ENCODE data around the gene PLEK2.

The PLEK2 gene

GRCh38 chr14:67396381-67396970 is 15.5 kb downstream of the PLEK2 start:
- DNase-seq, result no peak

DNA sequence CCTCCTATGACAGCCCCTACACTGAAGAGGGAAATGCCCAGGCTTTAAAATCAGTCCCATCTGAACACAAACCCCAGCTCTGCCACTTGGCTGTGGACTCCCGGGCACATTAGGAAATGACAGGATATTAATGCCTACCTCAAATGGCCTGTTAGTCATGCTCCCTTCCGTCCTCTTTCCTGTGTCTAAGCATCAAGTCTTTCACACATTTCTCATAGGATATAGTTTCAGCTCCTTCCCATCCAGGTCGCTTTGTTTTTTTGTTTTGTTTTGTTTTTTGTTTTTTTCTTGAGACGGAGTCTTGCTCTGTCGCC is 16.1 kb downstream of the PLEK2 start:
- no peak for DNase-seq

DNA sequence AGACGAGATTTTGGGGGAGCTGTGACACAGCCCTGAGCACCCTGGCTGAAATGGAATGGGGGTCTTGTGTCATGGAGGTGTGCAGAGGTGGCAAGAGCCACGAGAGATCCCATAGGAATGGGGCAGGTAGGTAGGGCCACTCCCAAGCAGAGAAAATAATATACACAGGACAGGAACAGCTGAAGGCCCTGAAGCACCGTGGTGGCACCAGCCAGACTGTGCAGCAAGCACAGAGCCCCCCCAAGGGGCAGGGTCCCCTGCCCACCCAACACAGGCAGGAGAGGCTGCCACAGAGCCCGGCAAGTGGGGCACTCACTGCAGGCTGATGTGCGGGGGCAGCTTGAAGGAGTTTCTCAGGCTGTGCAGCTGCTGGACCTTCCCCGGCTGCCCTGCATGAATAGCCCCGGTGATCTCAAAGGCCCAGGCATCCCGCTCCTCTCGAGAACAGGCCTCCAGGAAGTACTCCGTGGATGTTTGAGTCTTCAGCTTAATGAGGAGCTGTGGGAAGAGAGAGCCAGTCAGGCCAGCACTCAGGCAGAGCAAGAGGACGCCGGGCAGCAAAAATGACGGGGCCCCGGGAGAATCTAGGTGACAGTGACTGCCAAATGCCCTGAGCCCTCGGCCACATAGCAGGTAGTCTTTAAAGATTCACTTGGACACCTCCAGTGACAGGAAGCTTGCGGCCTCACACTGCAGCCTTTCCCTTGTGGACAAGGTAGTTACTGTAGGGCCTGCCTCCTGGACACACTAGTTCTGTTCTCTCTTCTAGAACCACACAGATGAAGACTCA is 16.7 kb downstream of the PLEK2 start:
- DNase-seq, result no peak

DNA sequence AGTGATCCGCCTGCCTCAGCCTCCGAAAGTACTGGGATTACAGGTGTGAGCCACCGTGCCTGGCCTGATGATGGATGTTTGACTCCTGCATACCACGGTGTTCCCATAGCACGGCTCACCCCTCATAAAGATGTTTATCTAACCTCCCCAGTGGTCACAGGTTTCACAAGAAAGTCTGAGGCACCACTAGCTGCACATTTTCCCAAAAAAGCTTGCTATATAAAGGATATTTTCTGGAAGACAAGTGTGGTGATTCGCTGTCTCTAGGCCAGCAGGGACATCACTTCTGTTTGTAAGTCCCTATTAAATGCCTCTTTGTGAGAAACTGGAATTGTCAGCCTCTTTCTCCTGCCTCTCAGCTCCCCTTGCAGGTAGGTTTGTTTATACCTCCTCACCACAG is 18.3 kb downstream of the PLEK2 start:
- no peak for DNase-seq

DNA sequence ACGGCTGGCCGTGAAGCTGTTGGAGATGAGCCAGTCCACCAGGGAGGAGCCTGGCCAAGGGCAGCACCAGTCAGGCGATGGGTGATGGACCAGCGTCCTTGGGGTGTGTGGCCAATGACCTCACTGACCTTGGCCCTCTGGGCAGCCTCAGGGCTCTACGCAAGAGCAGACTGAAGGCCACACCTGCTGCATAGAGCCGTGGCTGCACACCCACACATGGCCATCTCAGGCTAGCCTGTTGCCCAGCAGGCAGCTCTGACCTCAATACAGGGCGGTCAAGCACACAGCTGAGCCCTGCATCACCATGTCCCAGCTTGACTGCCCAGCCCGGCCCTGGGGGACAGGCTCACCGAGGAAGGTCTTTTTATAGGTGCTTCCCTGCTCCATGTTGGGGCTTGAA is 19.2 kb downstream of the PLEK2 start:
- DNase-seq, result no peak

GRCh38 chr14:67392123-67392522 is 19.8 kb downstream of the PLEK2 start:
- DNase-seq, result no peak

DNA sequence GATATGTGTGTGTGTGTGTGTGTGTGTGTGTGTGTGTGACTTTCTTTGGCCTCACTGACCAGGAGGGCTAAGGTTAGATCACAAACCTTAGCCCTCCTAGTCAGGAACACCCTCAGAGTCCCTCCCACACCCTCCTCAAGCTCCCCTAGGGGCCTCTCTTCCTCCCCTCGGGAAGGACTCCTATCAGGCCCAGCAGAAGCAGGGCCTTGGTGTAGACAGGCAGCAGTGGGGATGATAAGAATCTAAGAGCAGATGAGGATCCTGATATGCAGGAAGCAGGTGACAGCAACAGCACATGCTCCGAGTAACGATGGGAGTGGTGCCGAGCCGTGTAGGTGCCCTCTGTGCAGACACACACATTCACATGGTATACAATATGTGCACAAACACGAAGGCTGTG is 20.7 kb downstream of the PLEK2 start:
- DNase-seq, result no peak

- no peak for DNase-seq
Observed at GRCh38 chr14:67389811-67390534, 22.0 kb downstream of the PLEK2 start.

DNA sequence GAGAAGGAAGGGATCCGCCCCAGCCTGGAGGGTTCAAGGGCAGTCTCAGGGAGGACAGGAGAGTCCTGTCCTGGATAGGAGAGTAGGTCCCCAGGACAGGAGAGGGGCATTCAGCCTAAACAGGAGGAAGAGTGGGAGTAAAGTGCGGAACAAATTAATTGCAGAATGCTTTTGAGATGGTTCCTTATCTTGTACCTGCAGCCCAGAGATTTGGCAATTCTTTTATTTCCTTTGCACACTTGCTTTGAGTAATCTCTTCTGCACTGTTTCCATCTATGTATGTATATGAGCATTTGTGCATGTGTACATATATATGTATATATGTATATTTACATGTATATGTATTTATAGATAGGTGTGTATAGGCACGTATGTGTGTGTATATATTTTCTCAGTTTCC is 22.7 kb downstream of the PLEK2 start:
- DNase-seq, result no peak

DNA sequence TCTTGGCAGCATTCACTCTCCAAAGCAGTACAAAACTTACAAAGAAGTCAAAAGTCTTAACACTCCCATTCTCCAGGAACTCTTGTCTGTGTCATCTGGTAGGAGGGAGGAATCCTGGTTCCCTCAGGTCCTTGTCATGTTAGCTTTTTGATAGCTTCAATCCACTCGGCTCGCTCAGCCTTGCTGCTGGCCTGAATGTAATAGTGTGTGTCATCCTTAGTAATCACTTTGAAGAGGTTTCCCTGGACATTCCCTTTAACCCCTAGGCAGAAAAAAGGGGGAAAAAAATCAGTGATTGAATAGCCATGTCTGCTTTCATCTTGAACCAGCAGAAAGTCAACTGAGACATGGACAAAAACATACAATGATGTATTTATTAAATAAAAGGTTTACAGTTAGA is 24.8 kb downstream of the PLEK2 start:
- DNase-seq, result no peak

GRCh38 chr14:67385618-67386017 is 26.3 kb downstream of the PLEK2 start:
- DNase-seq, result no peak

GRCh38 chr14:67385120-67385519 is 26.8 kb downstream of the PLEK2 start:
- DNase-seq, result no peak

DNA sequence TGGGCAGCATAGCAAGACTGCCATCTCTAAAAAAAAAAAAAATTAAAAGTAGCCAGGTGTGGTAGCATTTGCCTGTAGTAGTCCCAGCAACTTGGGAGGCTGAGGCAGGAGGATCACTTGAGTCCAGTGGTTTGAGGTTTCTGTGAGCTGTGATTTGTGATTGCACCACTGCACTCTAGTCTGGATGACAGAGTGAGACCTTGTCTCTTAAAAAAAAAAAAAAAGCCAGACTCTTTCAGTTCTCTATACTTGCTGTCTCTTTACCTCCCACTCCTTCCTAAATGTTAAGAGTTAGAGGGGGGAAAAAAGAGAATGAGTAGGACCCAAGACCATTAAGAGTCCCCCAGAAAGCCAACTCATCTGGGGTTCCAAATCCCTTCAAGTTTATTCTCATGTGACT is 34.0 kb downstream of the PLEK2 start:
- DNase-seq, result no peak

DNA sequence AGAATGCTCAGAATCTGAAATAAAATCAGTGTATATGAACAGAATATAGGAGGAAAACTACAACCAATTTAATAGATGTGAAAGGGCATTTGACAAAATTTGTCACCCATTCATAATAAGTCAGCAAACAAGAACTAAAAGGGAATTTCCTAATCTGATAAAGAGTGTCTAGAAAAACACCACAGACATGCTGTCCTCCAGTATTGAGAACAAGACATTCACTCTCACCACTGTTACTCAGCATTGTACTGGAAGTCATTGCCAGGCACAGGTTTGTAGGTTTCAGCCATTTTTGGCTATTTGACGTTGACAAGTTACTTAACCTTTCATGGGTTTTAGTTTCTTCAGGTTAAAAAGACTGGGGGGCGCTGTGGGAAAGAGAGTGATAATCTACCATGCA is 38.6 kb downstream of the PLEK2 start:
- DNase-seq, result no peak

DNA sequence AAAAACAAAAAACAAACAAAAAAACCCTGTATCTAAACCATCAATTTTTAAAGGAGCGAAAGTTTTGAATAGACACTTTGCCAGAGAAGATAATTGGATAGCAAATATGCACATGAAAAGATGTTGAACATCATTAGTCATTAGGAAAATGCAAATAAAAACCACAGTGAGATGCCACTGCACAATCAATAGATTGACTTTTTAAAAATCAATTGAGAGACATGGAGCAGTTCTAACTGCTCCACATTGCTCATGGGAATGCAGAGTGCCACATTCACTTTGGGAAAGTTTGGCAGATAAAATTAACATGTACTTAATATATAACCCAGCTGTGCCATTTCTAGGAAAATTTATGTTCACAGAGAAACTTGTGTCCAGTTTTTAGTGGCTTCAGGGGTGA is 39.1 kb downstream of the PLEK2 start:
- no peak for DNase-seq

- DNase-seq, result no peak
Observed at GRCh38 chr14:67371247-67372148, 40.5 kb downstream of the PLEK2 start.

DNA sequence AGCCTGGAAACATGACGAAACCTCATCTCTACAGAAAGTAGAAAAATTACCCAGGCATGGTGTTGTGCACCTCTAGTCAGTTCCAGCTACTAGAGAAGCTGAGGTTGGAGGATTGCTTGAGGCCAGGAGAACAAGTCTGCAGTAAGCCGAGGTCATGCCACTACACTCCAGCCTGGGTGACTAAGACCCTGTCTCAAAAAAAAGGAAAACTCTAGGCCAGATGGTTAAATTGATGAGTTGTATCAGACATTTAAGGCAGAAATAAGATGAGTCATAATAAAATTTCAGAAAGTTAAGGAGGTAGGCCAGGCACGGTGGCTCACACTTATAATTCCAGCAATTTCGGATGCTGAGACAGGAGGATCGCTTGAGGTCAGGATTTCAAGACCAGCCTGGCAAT is 41.1 kb downstream of the PLEK2 start:
- DNase-seq, result no peak

- DNase-seq, result no peak
Observed at GRCh38 chr14:67365476-67365875, 46.5 kb downstream of the PLEK2 start.

DNA sequence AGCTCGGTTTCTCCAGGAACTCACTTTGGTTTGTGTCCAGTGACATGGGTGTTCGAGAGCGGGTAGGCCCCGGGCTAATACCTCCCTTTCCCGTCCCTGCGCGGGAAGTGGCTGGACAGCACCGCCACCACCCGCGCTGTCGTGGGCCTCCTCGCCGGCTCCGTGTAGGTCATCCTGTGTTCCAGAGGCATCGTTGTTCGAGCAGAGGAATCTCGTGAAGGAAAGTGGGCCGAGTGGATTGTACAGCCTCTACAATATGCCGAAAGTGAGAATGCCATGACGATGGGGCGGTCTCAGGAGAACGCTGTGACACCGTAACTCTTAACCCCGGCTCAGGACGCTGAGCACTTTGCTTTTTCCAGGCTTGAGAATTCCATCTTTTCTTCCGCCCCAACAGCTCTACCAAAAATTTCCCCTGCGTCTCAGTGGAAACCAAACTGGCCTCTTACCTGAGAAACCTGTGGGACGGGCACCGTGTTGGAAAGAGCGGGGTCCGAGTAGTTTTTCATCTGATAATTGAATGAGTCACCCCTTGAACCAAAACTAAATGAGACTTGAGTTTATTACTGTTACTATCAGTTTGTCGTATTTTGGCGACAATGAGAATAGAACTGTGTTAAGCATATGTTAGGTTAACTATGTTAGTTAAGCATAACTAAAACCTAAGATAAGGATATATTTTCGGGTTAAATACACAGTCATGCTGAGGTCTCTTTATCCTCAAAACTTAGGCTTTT is 51.3 kb downstream of the PLEK2 start:
- DNase-seq, result no peak

GRCh38 chr14:67359775-67360469 is 52.0 kb downstream of the PLEK2 start, which contains the start of the genes ATP6V1D and EIF2S1:
Gene ATP6V1D (minus strand): TSS chr14:67359804. CDS start chr14:67359698, 106 bp downstream.
Gene EIF2S1 (plus strand): TSS chr14:67360328. CDS start chr14:67364768, 4,440 bp downstream.
- DNase-seq, result peak; percentile 90 to 98

- DNase-seq, result no peak
Observed at GRCh38 chr14:67358924-67359774, 52.8 kb downstream of the PLEK2 start.
